ENCODE data around the gene PPM1K.

- TF ChIP-seq CTCF (IDR thresholded peaks at IDR 0.05) (no peak), POLR2A (IDR thresholded peaks at IDR 0.05) (no peak)
Observed at GRCh38 chr4:88244056-88244455, 40.3 kb downstream of the PPM1K start.

Measured in Peyer's patch (tissue), 4 donors.